GM12801 (cell line): ENCODE data around the gene RSPH10B.
"Not testable (repeated sequence)": the region's sequence is repeated elsewhere in the genome, so short reads cannot be mapped to it uniquely, and the experiment has no call there.

Source experiments
- CTCF ChIP-seq: IDR thresholded peaks from one replicate; pipeline ENCODE4 v1.5.1; 2011; ENCODE audit warnings: control low read depth; ENCODE audit not compliant: insufficient read length; ENCODE audit errors: extremely low read depth

The RSPH10B gene

GRCh38 chr7:5970347-5970911 is at the start of gene RSPH10B:
Gene RSPH10B, minus strand, starts transcription at chr7:5970689. Its CDS starts 3,573 bp downstream, at chr7:5967116.
- TF ChIP-seq CTCF = not testable (repeated sequence)

- TF ChIP-seq CTCF = no peak
These were observed 46.1 kb upstream of the RSPH10B start for GRCh38 chr7:6016653-6016966.

GRCh38 chr7:6015917-6016652 is 45.6 kb upstream of the RSPH10B start:
- no peak for TF ChIP-seq CTCF

GRCh38 chr7:6012355-6013104 is 42.0 kb upstream of the RSPH10B start:
- no peak for TF ChIP-seq CTCF

- TF ChIP-seq CTCF = no peak
These were observed 41.1 kb upstream of the RSPH10B start for GRCh38 chr7:6011541-6011940.

GRCh38 chr7:6008668-6009611 is 38.5 kb upstream of the RSPH10B start, which contains the start of the genes AIMP2 and PMS2:
Gene AIMP2, plus strand, starts transcription at chr7:6009272. Its CDS starts 92 bp downstream, at chr7:6009364.
Gene PMS2, minus strand, starts transcription at chr7:6009049. Its CDS starts 30 bp downstream, at chr7:6009019.
- no peak for TF ChIP-seq CTCF

- no peak for TF ChIP-seq CTCF
These were observed 36.9 kb upstream of the RSPH10B start for GRCh38 chr7:6007386-6007785.
